ENCODE measurements around the gene GAK.

GRCh38 chr4:883377-884095 is 48.6 kb downstream of the GAK start:
- no peak for TF ChIP-seq CTCF (IDR thresholded peaks at IDR 0.05; ENCODE audit: poor library complexity)
- TF ChIP-seq EZH2phosphoT487 (IDR thresholded peaks at IDR 0.05; ENCODE audit: low read depth, severe bottlenecking, unreplicated experiment), result no peak

All from hepatocyte (in vitro differentiated cells).